ENCODE data around the gene RNF123.
"Not testable (repeated sequence)": the region's sequence is repeated elsewhere in the genome, so short reads cannot be mapped to it uniquely, and the experiment has no call there.

DNA sequence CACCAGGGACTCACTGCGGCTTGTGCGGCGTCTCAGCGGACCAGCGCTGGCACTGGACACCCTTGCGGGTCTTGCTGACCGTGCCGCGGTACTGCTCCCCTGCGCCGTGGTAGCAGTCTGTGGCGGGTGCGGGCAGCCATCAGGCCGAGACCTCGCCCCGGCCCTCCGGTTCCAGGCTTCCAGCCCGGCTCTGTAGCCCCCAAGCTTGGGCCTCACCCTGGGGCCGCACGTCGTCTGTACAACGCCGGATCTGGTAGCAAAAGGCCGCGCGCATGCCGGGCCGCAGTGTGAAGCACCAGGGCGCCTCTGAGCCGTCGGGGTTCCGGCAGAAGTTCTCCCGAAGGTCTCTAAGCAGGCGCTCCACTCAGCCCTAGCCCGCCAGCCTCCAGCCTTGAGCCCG lies 3.5 kb upstream of the RNF123 start:
- TF ChIP-seq, protein P1, sequence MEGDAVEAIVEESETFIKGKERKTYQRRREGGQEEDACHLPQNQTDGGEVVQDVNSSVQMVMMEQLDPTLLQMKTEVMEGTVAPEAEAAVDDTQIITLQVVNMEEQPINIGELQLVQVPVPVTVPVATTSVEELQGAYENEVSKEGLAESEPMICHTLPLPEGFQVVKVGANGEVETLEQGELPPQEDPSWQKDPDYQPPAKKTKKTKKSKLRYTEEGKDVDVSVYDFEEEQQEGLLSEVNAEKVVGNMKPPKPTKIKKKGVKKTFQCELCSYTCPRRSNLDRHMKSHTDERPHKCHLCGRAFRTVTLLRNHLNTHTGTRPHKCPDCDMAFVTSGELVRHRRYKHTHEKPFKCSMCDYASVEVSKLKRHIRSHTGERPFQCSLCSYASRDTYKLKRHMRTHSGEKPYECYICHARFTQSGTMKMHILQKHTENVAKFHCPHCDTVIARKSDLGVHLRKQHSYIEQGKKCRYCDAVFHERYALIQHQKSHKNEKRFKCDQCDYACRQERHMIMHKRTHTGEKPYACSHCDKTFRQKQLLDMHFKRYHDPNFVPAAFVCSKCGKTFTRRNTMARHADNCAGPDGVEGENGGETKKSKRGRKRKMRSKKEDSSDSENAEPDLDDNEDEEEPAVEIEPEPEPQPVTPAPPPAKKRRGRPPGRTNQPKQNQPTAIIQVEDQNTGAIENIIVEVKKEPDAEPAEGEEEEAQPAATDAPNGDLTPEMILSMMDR (IDR thresholded peaks at IDR 0.05; ENCODE audit: low read depth, low read length) = not testable (repeated sequence)
- TF ChIP-seq POLR2A (IDR thresholded peaks at IDR 0.05; ENCODE audit: extremely low read depth, insufficient read length) = not testable (repeated sequence)

Data from NB4 (cell line).